Lower leg skin (tissue), 3 donors: ENCODE measurements around the gene LZTFL1.

Source experiments
- POLR2A ChIP-seq, 2 donors: fragments of 450-650 bp; IDR thresholded peaks; one replicate each; pipeline ENCODE4 v1.6.1; 2016 to 2017; ENCODE audit warnings: antibody characterized with exemption in 2 of 2, mild to moderate bottlenecking in 1 of 2, moderate library complexity in 1 of 2
- TF ChIP-seq, protein P1 (sequence below), 3 donors: fragments of 450-650 bp; IDR thresholded peaks; one replicate each; pipeline ENCODE4 v1.5.1; 2016; ENCODE audit warnings: antibody characterized with exemption in 3 of 3, mild to moderate bottlenecking in 3 of 3, moderate library complexity in 2 of 3

DNA sequence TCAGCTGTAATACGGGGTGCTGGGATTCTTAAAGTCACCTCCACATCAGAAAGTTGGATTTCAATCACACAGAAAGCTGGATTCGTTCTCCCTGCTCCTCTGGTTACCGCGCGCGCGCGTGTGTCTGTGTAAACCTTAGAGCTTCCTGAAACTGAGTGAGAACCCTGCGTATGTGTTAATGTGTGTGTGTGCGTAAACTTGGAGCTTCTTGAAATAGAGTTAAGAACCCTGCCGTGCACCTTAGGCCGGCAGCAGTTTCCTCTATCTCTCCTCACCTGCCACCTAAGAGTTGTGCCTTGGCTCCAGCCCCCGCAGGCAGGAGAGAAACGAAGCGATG lies 531 bp downstream of the LZTFL1 start:
- no peak for TF ChIP-seq POLR2A (IDR thresholded peaks at IDR 0.05)
- TF ChIP-seq, protein P1, sequence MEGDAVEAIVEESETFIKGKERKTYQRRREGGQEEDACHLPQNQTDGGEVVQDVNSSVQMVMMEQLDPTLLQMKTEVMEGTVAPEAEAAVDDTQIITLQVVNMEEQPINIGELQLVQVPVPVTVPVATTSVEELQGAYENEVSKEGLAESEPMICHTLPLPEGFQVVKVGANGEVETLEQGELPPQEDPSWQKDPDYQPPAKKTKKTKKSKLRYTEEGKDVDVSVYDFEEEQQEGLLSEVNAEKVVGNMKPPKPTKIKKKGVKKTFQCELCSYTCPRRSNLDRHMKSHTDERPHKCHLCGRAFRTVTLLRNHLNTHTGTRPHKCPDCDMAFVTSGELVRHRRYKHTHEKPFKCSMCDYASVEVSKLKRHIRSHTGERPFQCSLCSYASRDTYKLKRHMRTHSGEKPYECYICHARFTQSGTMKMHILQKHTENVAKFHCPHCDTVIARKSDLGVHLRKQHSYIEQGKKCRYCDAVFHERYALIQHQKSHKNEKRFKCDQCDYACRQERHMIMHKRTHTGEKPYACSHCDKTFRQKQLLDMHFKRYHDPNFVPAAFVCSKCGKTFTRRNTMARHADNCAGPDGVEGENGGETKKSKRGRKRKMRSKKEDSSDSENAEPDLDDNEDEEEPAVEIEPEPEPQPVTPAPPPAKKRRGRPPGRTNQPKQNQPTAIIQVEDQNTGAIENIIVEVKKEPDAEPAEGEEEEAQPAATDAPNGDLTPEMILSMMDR (IDR thresholded peaks at IDR 0.05): no peak
